Stomach (tissue), 9 donors: ENCODE measurements around the gene PAPLN. TPM values are rescaled to one million over a fixed set of nuclear protein-coding genes. Genes with fewer than 3 reads are reported as not detected.

Experiments used
- DNase-seq, 2 donors: peaks; one replicate each; pipeline versions ENCODE4 v3.0.0 to v3.0.0-alpha.2; 2013 to 2019
- H3K27ac ChIP-seq, 5 donors: fragments of 200-600 bp in 4 of 5; sonication (generic) in 4 of 5; one replicate each; pipeline ENCODE4 v1.5.1; 2013 to 2019; ENCODE audit warnings: mild to moderate bottlenecking in 1 of 5, moderate library complexity in 1 of 5
- H3K27me3 ChIP-seq, 3 donors: fragments of 200-600 bp; sonication (generic); one replicate each; pipeline ENCODE4 v1.5.1; 2017 to 2019; ENCODE audit warnings: mixed run types in 1 of 3
- H3K36me3 ChIP-seq, 4 donors: fragments of 200-600 bp; sonication (generic); 1 replicate in 3 of 4; 2 replicates in 1 of 4; pipeline ENCODE4 v1.5.1; 2016 to 2019
- H3K4me1 ChIP-seq, 4 donors: fragments of 200-600 bp; sonication (generic); one replicate each; pipeline ENCODE4 v1.5.1; 2016 to 2019
- H3K4me3 ChIP-seq, 4 donors: fragments of 200-600 bp; sonication (generic) in 3 of 4; one replicate each; pipeline ENCODE4 v1.5.1; 2016 to 2019; ENCODE audit warnings: mild to moderate bottlenecking in 1 of 4
- H3K9me3 ChIP-seq, 4 donors: fragments of 200-600 bp; sonication (generic); one replicate each; pipeline ENCODE4 v1.5.1; 2016 to 2019
- EP300 ChIP-seq: sonication (generic); formaldehyde crosslinking; IDR thresholded peaks from one replicate; pipeline ENCODE4 v1.6.1; 2017; ENCODE audit warnings: antibody characterized with exemption
- POLR2A ChIP-seq, 4 donors: fragments of 450-650 bp; IDR thresholded peaks; one replicate each; pipeline ENCODE4 v1.6.1; 2016; ENCODE audit warnings: antibody characterized with exemption in 4 of 4, control low read depth in 2 of 4, mild to moderate bottlenecking in 1 of 4, moderate library complexity in 1 of 4
- POLR2AphosphoS5 ChIP-seq, 3 donors: sonication (generic); formaldehyde crosslinking; IDR thresholded peaks; one replicate each; pipeline ENCODE4 v1.6.1; 2016; ENCODE audit warnings: antibody characterized with exemption in 3 of 3
- WGBS, 5 donors: extraction: QIAGEN DNeasy Blood & Tissue Kit in 3 of 5; methylation state at CpG; one replicate each; pipeline versions ENCODE4 v1.1.5 to v1.1.7; 2013 to 2018; 5-methylcytosine and 5-hydroxymethylcytosine counted together
- intact Hi-C: fragments of 100-400 bp; cut with DNase I; formaldehyde crosslinking; loops from one replicate; pipeline ENCODE4 v1.15.1; 2023; ENCODE audit warnings: low total_unique reads
- polyA plus RNA-seq, 3 donors: library from polyadenylated mRNA; stranded (reverse); fragments of 200-250 nt; gene quantifications; one replicate each; pipeline ENCODE4 v1.2.3, GENCODE V29; 2013
- total RNA-seq, 5 donors: library from RNA; depleted of rRNA; stranded (reverse); fragments of >200 nt; gene quantifications; one replicate each; pipeline versions ENCODE4 v1.1.0 to v1.2.3, GENCODE V29; 2014 to 2016
- TF ChIP-seq, protein P1 (sequence below), 7 experiments: fragments of 450-650 bp in 4 of 7; fragments of 200-600 bp in 3 of 7; sonication (generic) in 3 of 7; IDR thresholded peaks; one replicate each; pipeline ENCODE4 v1.5.1; 2016 to 2019; ENCODE audit warnings: antibody characterized with exemption in 7 of 7, control low read depth in 2 of 7, mild to moderate bottlenecking in 1 of 7
- donor health status: healthy with polysubstance abuse.
- donor health status: Bipolar disorder and iron deficiency.
- donor health status: healthy.

The PAPLN gene
- total and polyA plus RNA-seq, 8 donors = 1.1 to 53.1 (median 8.0) TPM

DNA sequence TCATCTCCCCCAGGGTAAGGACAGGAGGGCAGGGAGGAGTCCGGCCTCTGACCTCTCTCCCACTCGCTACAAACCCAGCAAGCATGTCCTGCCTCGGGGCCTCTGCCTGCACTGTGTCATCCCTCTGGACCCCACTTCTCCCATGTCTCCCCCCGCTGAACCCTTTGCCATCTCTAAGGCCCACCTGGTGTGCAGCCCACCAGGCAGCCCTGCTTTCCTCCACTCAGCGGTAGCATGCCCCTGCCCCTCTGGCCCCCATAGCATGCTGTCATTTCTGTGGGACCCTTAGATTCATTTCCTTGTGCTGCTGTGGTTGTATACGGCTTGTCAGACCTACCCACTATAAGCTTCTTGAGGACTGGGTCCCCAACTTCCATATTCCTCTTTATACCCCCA, 17.7 kb downstream of the PAPLN start:
- H3K27me3 ChIP-seq = no peaks in the 10 kb centered on the region
- H3K27ac ChIP-seq = no peak overlapping the region
- peaks cover 0 to 76% (median 26%) of the 10 kb centered on the region in 4 donors for H3K36me3 ChIP-seq
- H3K9me3 ChIP-seq = no peaks in the 10 kb centered on the region
- no peak overlapping the region for H3K4me3 ChIP-seq
- intact Hi-C loops = no loop called here
- TF ChIP-seq POLR2AphosphoS5 (IDR thresholded peaks at IDR 0.05) (no peak), POLR2A (IDR thresholded peaks at IDR 0.05) (no peak), EP300 (no peak)
- TF ChIP-seq, protein P1, sequence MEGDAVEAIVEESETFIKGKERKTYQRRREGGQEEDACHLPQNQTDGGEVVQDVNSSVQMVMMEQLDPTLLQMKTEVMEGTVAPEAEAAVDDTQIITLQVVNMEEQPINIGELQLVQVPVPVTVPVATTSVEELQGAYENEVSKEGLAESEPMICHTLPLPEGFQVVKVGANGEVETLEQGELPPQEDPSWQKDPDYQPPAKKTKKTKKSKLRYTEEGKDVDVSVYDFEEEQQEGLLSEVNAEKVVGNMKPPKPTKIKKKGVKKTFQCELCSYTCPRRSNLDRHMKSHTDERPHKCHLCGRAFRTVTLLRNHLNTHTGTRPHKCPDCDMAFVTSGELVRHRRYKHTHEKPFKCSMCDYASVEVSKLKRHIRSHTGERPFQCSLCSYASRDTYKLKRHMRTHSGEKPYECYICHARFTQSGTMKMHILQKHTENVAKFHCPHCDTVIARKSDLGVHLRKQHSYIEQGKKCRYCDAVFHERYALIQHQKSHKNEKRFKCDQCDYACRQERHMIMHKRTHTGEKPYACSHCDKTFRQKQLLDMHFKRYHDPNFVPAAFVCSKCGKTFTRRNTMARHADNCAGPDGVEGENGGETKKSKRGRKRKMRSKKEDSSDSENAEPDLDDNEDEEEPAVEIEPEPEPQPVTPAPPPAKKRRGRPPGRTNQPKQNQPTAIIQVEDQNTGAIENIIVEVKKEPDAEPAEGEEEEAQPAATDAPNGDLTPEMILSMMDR (IDR thresholded peaks at IDR 0.05) = no peak
- no peak for DNase-seq
- 87 to 93% (median 88%) methylated on average over 4 to 6 of the region's 6 CpGs for WGBS, 5 donors
- H3K4me1 ChIP-seq = no peaks in the 10 kb centered on the region

DNA sequence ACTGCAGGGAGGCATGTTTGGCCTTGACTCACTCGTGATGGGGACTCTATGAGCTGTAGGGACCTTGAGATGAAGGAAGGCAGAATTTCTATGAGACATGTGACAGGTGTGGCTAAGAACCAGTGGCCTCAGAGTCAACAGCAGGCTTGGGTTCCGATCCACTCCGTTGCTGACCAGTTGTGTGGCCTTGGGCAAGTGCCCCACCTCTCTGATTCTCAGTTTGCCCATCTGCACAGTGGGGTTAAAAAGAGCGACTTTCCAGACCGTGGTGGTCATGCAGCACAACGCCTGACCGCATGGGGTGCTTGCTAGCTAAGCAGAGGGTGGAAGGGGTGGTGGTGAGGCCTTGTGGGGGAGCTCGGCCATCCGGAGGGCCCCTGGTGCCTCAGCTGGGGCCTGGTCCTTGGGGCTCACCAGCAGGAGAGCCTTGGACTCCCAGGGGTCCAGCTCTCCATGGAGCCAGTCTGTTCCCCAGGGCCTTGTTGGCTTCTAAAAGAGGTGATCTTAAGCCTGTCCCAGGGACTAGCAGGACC, 18.5 kb downstream of the PAPLN start:
- 84 to 93% (median 90%) methylated on average over 3 to 9 of the region's 9 CpGs for WGBS, 5 donors

DNA sequence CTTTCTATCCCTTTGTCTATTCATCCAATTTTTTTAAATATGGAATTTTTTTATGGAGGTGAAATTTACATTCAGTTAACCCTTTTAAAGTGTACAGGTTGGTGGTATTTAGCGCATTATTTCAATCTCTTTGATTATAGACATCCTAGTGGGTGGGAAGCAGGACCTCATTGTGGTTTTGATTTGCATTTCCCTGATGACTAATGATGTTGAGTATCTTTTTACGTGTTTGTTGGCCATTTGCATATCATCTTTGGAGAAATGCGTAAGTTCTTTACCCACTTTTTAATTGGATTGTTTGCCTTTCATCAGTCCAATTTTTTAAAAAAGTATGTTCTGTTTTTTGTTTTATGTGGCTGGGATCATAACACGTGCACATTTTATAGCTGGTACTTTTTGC, 20.8 kb downstream of the PAPLN start:
- 77 to 85% (median 80%) methylated on average over 4 of the region's 4 CpGs for WGBS, 5 donors
- no peak for DNase-seq
- no peaks in the 10 kb centered on the region for H3K27me3 ChIP-seq
- H3K4me1 ChIP-seq = no peaks in the 10 kb centered on the region
- TF ChIP-seq, protein P1 (IDR thresholded peaks at IDR 0.05) = no peak
- TF ChIP-seq POLR2AphosphoS5 (IDR thresholded peaks at IDR 0.05) (no peak), POLR2A (IDR thresholded peaks at IDR 0.05) (no peak), EP300 (no peak)
- peaks cover 0 to 76% (median 21%) of the 10 kb centered on the region in 4 donors for H3K36me3 ChIP-seq
- no peak overlapping the region for H3K4me3 ChIP-seq
- intact Hi-C loops = no loop called here
- no peaks in the 10 kb centered on the region for H3K9me3 ChIP-seq
- H3K27ac ChIP-seq = no peak overlapping the region

More for the DNA sequence above, 18.5 kb downstream of the PAPLN start:
- H3K27ac ChIP-seq = no peak overlapping the region
- no peaks in the 10 kb centered on the region for H3K9me3 ChIP-seq
- intact Hi-C loops = no loop called here
- H3K4me1 ChIP-seq = no peaks in the 10 kb centered on the region
- DNase-seq = no peak
- H3K36me3 ChIP-seq = peaks cover 0 to 76% (median 22%) of the 10 kb centered on the region in 4 donors
- TF ChIP-seq POLR2AphosphoS5 (IDR thresholded peaks at IDR 0.05) (no peak), POLR2A (IDR thresholded peaks at IDR 0.05) (no peak), EP300 (no peak)
- TF ChIP-seq, protein P1 (IDR thresholded peaks at IDR 0.05) = no peak
- no peak overlapping the region for H3K4me3 ChIP-seq
- H3K27me3 ChIP-seq = no peaks in the 10 kb centered on the region

DNA sequence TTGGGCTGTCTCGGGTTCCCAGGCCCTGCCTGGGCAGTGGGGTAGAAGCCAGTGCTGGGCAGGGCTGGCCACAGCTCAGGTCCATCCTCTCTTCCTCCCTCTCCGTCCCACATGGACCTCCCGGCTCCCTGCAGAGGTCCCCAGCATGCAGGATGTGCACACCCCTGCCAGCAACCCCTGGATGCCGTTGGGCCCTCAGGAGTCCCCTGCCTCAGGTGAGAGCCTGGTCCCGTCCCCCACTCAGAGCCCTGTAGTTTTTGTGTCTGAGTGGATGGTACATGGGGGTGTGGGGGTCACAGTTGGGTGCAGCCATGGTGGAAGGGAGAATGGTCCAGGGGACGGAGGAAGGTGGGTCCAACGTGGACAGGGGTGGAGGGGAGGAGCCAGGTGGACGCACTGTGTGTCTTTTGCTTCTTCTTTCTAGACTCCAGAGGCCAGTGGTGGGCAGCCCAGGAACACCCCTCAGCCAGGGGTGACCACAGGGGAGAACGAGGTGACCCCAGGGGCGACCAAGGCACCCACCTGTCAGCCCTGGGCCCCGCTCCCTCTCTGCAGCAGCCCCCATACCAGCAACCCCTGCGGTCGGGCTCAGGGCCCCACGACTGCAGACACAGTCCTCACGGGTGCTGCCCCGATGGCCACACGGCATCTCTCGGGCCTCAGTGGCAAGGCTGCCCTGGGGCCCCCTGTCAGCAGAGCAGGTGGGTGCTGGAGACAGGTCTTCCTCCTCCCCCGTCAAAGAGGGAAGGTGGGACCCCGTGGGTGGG, 21.7 kb downstream of the PAPLN start:
- peaks cover 0 to 76% (median 24%) of the 10 kb centered on the region in 4 donors for H3K36me3 ChIP-seq
- intact Hi-C loops = no loop called here
- 83 to 93% (median 89%) methylated on average over 18 to 20 of the region's 20 CpGs for WGBS, 5 donors

More for the DNA sequence above, 21.7 kb downstream of the PAPLN start:
- no peak overlapping the region for H3K27ac ChIP-seq
- H3K4me3 ChIP-seq = no peak overlapping the region
- TF ChIP-seq, protein P1 (IDR thresholded peaks at IDR 0.05) = no peak
- TF ChIP-seq EP300 = no peak
- DNase-seq = no peak
- H3K27me3 ChIP-seq = no peaks in the 10 kb centered on the region
- H3K4me1 ChIP-seq = no peaks in the 10 kb centered on the region
- H3K9me3 ChIP-seq = no peaks in the 10 kb centered on the region
